Neural progenitor cell (in vitro differentiated cells): ENCODE data around the gene C17orf113.

Experiments
- CTCF ChIP-seq: fragments of 200-600 bp; sonication (generic); IDR thresholded peaks from 2 replicates; pipeline ENCODE4 v1.5.1; 2017; ENCODE audit warnings: antibody characterized with exemption, mild to moderate bottlenecking
- EZH2 ChIP-seq: fragments of 200-600 bp; sonication (generic); IDR thresholded peaks from 2 replicates; pipeline ENCODE4 v1.6.1; 2017; ENCODE audit warnings: antibody characterized with exemption, mild to moderate bottlenecking, moderate library complexity
- EZH2phosphoT487 ChIP-seq: fragments of 200-600 bp; sonication (generic); IDR thresholded peaks from 2 replicates; pipeline ENCODE4 v1.6.1; 2017; ENCODE audit warnings: antibody characterized with exemption

- no peak for TF ChIP-seq EZH2
- TF ChIP-seq CTCF: no peak
- TF ChIP-seq EZH2phosphoT487: no peak
Observed at GRCh38 chr17:42023524-42024349, 26.7 kb downstream of the C17orf113 start.
